B cell (primary cell): ENCODE results near the gene JUND. TPM values are rescaled to one million over a fixed set of nuclear protein-coding genes. Genes with fewer than 3 reads are reported as not detected.

Source experiments
- ATAC-seq: fragments of 200-7000 bp; cut with Tn5 transposase; one replicate; pipeline ENCODE4 v1.10.0; 2021; ENCODE audit warnings: low read depth, mild to moderate bottlenecking, moderate number of reproducible peaks, moderate library complexity
- CTCF ChIA-PET: fragments of 350-600 bp; sonication (Branson Sonifier 250); formaldehyde crosslinking; loops from one replicate; lab custom pipeline; 2021; ENCODE audit warnings: antibody characterized with exemption, inconsistent platforms; lab: Charles Lee
- POLR2A ChIA-PET: fragments of 350-600 bp; sonication (Branson Sonifier 250); formaldehyde crosslinking; loops from one replicate; lab custom pipeline; 2021; ENCODE audit warnings: antibody characterized with exemption; lab: Charles Lee
- DNase-seq: peaks from one replicate; pipeline ENCODE4 v3.0.0; 2013
- H2AFZ ChIP-seq: 2 replicates; pipeline ENCODE4 v1.6.1; 2012; ENCODE audit warnings: mild to moderate bottlenecking, low read depth, low read length; ENCODE audit not compliant: insufficient read depth, poor library complexity, severe bottlenecking
- H3K27ac ChIP-seq, 2 donors: 1 replicate in 1 of 2; 2 replicates in 1 of 2; pipeline ENCODE4 v1.5.1; 2012 to 2013; ENCODE audit warnings: low read length in 2 of 2, mild to moderate bottlenecking in 2 of 2, moderate library complexity in 1 of 2
- H3K27me3 ChIP-seq, 4 experiments: fragments of 200-600 bp in 1 of 4; sonication (generic) in 1 of 4; replicated peaks in 1 of 4; 1 replicate in 2 of 4; 2 replicates in 2 of 4; pipeline versions ENCODE4 v1.6.1 to v1.7.0; 2013 to 2016; ENCODE audit warnings: low read length in 3 of 4, mild to moderate bottlenecking in 2 of 4, mixed read lengths in 1 of 4, moderate library complexity in 1 of 4; ENCODE audit not compliant: insufficient read depth in 4 of 4, control insufficient read depth in 3 of 4; ENCODE audit errors: control extremely low read depth in 1 of 4
- H3K36me3 ChIP-seq, 2 experiments: replicated peaks in 1 of 2; 1 replicate in 1 of 2; 2 replicates in 1 of 2; pipeline versions ENCODE4 v1.6.1 to v1.7.1; 2013; ENCODE audit warnings: low read length in 1 of 2; ENCODE audit not compliant: insufficient read depth in 2 of 2, control insufficient read depth in 1 of 2; ENCODE audit errors: control extremely low read depth in 1 of 2, extremely low read depth in 1 of 2
- H3K4me1 ChIP-seq, 2 donors: fragments of 200-600 bp in 1 of 2; sonication (generic) in 1 of 2; 1 replicate in 1 of 2; 2 replicates in 1 of 2; pipeline versions ENCODE4 v1.5.1 to v1.6.1; 2013 to 2017; ENCODE audit warnings: low read length in 2 of 2; ENCODE audit not compliant: control insufficient read depth in 2 of 2, insufficient read depth in 2 of 2
- H3K4me2 ChIP-seq: replicated peaks from 2 replicates; pipeline ENCODE3; 2012; ENCODE audit warnings: mild to moderate bottlenecking, low read depth, low read length; ENCODE audit not compliant: poor library complexity, severe bottlenecking
- H3K4me3 ChIP-seq, 5 experiments: fragments of 200-600 bp in 1 of 5; sonication (generic) in 1 of 5; 1 replicate in 3 of 5; 2 replicates in 2 of 5; pipeline versions ENCODE4 v1.5.1 to v1.7.0; 2011 to 2016; ENCODE audit warnings: low read length in 4 of 5, mild to moderate bottlenecking in 4 of 5, low read depth in 2 of 5, control low read depth in 1 of 5, moderate library complexity in 1 of 5; ENCODE audit not compliant: insufficient read depth in 1 of 5; ENCODE audit errors: control extremely low read depth in 1 of 5, extremely low read depth in 1 of 5
- H3K79me2 ChIP-seq: fragments of 200-600 bp; sonication (generic); one replicate; pipeline ENCODE4 v1.6.0; 2016; ENCODE audit warnings: low read length; ENCODE audit not compliant: control insufficient read depth, insufficient read depth
- H3K9ac ChIP-seq: fragments of 200-600 bp; sonication (generic); 2 replicates; pipeline ENCODE4 v1.6.1; 2017; ENCODE audit warnings: mild to moderate bottlenecking, low read length, moderate library complexity
- H3K9me3 ChIP-seq, 3 donors: one replicate each; pipeline versions ENCODE4 v1.6.1 to v1.7.1; 2013; ENCODE audit warnings: low read length in 2 of 3; ENCODE audit not compliant: control insufficient read depth in 2 of 3, insufficient read depth in 1 of 3; ENCODE audit errors: control extremely low read depth in 1 of 3
- H4K20me1 ChIP-seq: 2 replicates; pipeline ENCODE4 v1.6.0; 2012; ENCODE audit warnings: mild to moderate bottlenecking, low read length; ENCODE audit not compliant: insufficient read depth, control insufficient read depth, poor library complexity, severe bottlenecking
- H3K27ac Mint-ChIP-seq: one replicate; pipeline ENCODE4 v1.8.0; 2021; ENCODE audit warnings: mixed read lengths
- H3K27me3 Mint-ChIP-seq: one replicate; pipeline ENCODE4 v1.8.0; 2021; ENCODE audit warnings: mixed read lengths
- H3K4me1 Mint-ChIP-seq: one replicate; pipeline ENCODE4 v1.8.0; 2021; ENCODE audit warnings: mixed read lengths
- H3K4me3 Mint-ChIP-seq: one replicate; pipeline ENCODE4 v1.8.0; 2021; ENCODE audit warnings: mixed read lengths
- H3K9me3 Mint-ChIP-seq: one replicate; pipeline ENCODE4 v1.8.0; 2022; ENCODE audit warnings: mixed read lengths; ENCODE audit not compliant: insufficient read depth
- CTCF ChIP-seq: fragments of 200-600 bp; IDR thresholded peaks from one replicate; pipeline ENCODE4 v1.8.0; 2022; ENCODE audit warnings: antibody characterized with exemption, mild to moderate bottlenecking
- EZH2 ChIP-seq: IDR thresholded peaks from 2 replicates; pipeline ENCODE4 v1.6.1; 2012; ENCODE audit warnings: borderline replicate concordance, low read depth, mild to moderate bottlenecking, moderate library complexity, low read length; ENCODE audit not compliant: insufficient read depth, poor library complexity, severe bottlenecking
- WGBS: methylation state at CpG from one replicate; pipeline ENCODE4 v1.1.5; 2013; ENCODE audit warnings: missing lambda C conversion rate; ENCODE audit not compliant: insufficient coverage; 5-methylcytosine and 5-hydroxymethylcytosine counted together
- intact Hi-C: fragments of 100-400 bp; cut with micrococcal nuclease; formaldehyde crosslinking; loops from one replicate; pipeline ENCODE4 v1.10.0; 2022
- polyA plus RNA-seq: library from polyadenylated mRNA; depleted of rRNA; stranded (reverse); fragments of >200 nt; gene quantifications from 2 replicates; pipeline ENCODE4 v1.2.3, GENCODE V29; 2012
- total RNA-seq, 2 donors: library from RNA; stranded (reverse); fragments of 120-200 nt in 1 of 2; gene quantifications; 1 replicate in 1 of 2; 2 replicates in 1 of 2; pipeline versions ENCODE4 v1.2.3 to v1.2.4, GENCODE V29; 2013 to 2022

JUND gene
- total and polyA plus RNA-seq, 2 donors (not counting 1 experiment from before 2014, with no cell fraction given), result 628 to 5,593 TPM

- peaks cover 0 to 38% of the 10 kb centered on the region in 2 experiments for H3K36me3 ChIP-seq
Measured at GRCh38 chr19:18312092-18312534, 30.7 kb upstream of the JUND start.

More at GRCh38 chr19:18312092-18312534, 30.7 kb upstream of the JUND start:
- Histone ChIP-seq H3K4me2 (no peak overlapping the region), H3K27me3 (no peaks in the 10 kb centered on the region), H2AFZ (no peak overlapping the region), H3K9me3 (no peaks in the 10 kb centered on the region), H3K4me1 (peaks cover 9 to 31% of the 10 kb centered on the region in 2 donors), H3K79me2 (peaks cover 21% of the 10 kb centered on the region), H3K4me3 (no peak overlapping the region), H3K9ac (no peak overlapping the region), H4K20me1 (no peaks in the 10 kb centered on the region), H3K27ac (no peak overlapping the region)
- DNase-seq, result no peak
- intact Hi-C loops, result no loop called here
- H3K4me1 Mint-ChIP-seq, result peaks cover 23% of the 10 kb centered on the region
- no peak for ATAC-seq
- WGBS, result 98% methylated on average over 10 of the region's 11 CpGs
- H3K27me3 Mint-ChIP-seq, result no peaks in the 10 kb centered on the region
- TF ChIP-seq EZH2, result no peak
- no peak for TF ChIP-seq CTCF
- CTCF ChIA-PET, result interaction anchor here (2.3 kb wide), 1 partner anchor 32 kb away, joined by 9 read pairs; no protein-coding TSS in a partner anchor
- H3K9me3 Mint-ChIP-seq, result no peaks in the 10 kb centered on the region
- no peak overlapping the region for H3K27ac Mint-ChIP-seq
- POLR2A ChIA-PET, result interaction anchor here (0.6 kb wide), 2 partner anchors 43 to 66 kb away, joined by 3 to 4 read pairs; no protein-coding TSS in a partner anchor
- no peak overlapping the region for H3K4me3 Mint-ChIP-seq
